MM.1S (cell line): ENCODE results near the gene PRKAR2B.

Source experiments
- DNase-seq: peaks from one replicate; pipeline ENCODE4 v3.0.0-alpha.2; 2015
- H2AFZ ChIP-seq: fragments of 300-600 bp; sonication (generic); 2 replicates; pipeline ENCODE4 v1.6.0; 2016; ENCODE audit warnings: antibody characterized with exemption, low read length
- H3F3A ChIP-seq: fragments of 300-600 bp; sonication (generic); 2 replicates; pipeline ENCODE4 v1.6.1; 2016; ENCODE audit warnings: mild to moderate bottlenecking, antibody characterized with exemption, low read length, moderate library complexity, mixed read lengths; ENCODE audit not compliant: insufficient read depth
- H3K27ac ChIP-seq: fragments of 300-600 bp; sonication (generic); 2 replicates; pipeline ENCODE4 v1.5.1; 2016; ENCODE audit warnings: mild to moderate bottlenecking, low read length
- H3K27me3 ChIP-seq: fragments of 300-600 bp; sonication (generic); replicated peaks from 2 replicates; pipeline ENCODE4 v1.6.0; 2016; ENCODE audit warnings: low read length; ENCODE audit not compliant: insufficient read depth
- H3K36me3 ChIP-seq: fragments of 300-600 bp; sonication (generic); replicated peaks from 2 replicates; pipeline ENCODE4 v1.6.1; 2016; ENCODE audit warnings: mild to moderate bottlenecking, low read length, mixed read lengths; ENCODE audit not compliant: insufficient read depth
- H3K4me1 ChIP-seq: fragments of 300-600 bp; sonication (generic); 2 replicates; pipeline ENCODE4 v1.6.1; 2016; ENCODE audit warnings: low read length, mixed read lengths
- H3K4me2 ChIP-seq: fragments of 300-600 bp; sonication (generic); 2 replicates; pipeline ENCODE4 v1.6.0; 2016; ENCODE audit warnings: low read depth, low read length
- H3K4me3 ChIP-seq: fragments of 300-600 bp; sonication (generic); 2 replicates; pipeline ENCODE4 v1.5.1; 2016; ENCODE audit warnings: low read length, mixed read lengths
- H3K79me2 ChIP-seq: fragments of 300-600 bp; sonication (generic); 2 replicates; pipeline ENCODE4 v1.6.1; 2016; ENCODE audit warnings: mixed run types, low read length, mixed read lengths
- H3K9ac ChIP-seq: fragments of 300-600 bp; sonication (generic); 2 replicates; pipeline ENCODE4 v1.6.1; 2016; ENCODE audit warnings: low read length, mixed read lengths
- H3K9me2 ChIP-seq: fragments of 300-600 bp; sonication (generic); replicated peaks from 2 replicates; pipeline ENCODE4 v1.6.1; 2016; ENCODE audit warnings: mild to moderate bottlenecking, low read length, mixed read lengths; ENCODE audit not compliant: insufficient read depth
- H3K9me3 ChIP-seq: fragments of 300-600 bp; sonication (generic); replicated peaks from 2 replicates; pipeline ENCODE4 v1.6.1; 2016; ENCODE audit warnings: mild to moderate bottlenecking, low read length, mixed read lengths; ENCODE audit not compliant: insufficient read depth
- H4K20me1 ChIP-seq: fragments of 300-600 bp; sonication (generic); 2 replicates; pipeline ENCODE4 v1.6.1; 2016; ENCODE audit warnings: mild to moderate bottlenecking, low read length, moderate library complexity, mixed read lengths; ENCODE audit not compliant: insufficient read depth
- EZH2 ChIP-seq: fragments of 300-600 bp; sonication (generic); optimal IDR thresholded peaks from 2 replicates; pipeline ENCODE3; 2017; ENCODE audit warnings: low read depth, mild to moderate bottlenecking, antibody characterized with exemption, low read length, mixed read lengths
- EZH2phosphoT487 ChIP-seq: fragments of 300-600 bp; sonication (generic); IDR thresholded peaks from 2 replicates; pipeline ENCODE4 v1.6.1; 2018; ENCODE audit warnings: antibody characterized with exemption, low read length
- TF ChIP-seq, protein P1 (sequence below): fragments of 300-600 bp; sonication (generic); IDR thresholded peaks from 2 replicates; pipeline ENCODE4 v1.5.1; 2016; ENCODE audit warnings: antibody characterized with exemption, low read length, mixed read lengths

Gene PRKAR2B

DNA sequence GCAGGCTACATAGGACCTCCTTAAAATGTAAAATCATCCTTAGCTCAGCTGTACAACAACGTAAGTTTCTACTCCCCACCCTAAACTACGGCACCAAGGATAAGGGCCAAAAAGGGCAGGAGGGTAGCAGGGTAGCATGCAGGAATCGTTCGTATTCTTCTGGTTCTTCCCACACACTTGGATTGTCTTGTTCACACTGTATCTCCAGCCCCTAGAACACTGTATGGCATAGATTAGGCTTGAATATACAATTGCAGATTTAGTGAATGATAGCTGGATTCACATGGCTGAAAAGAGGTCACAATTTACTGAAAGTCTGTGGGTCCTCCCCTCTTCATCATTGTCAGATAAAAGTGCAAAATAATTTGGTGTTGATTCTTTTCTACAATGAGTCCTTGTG, 28.2 kb upstream of the PRKAR2B start:
- Histone ChIP-seq H3F3A (no peaks in the 10 kb centered on the region), H3K4me3 (no peak overlapping the region), H4K20me1 (no peaks in the 10 kb centered on the region), H3K36me3 (no peaks in the 10 kb centered on the region), H3K27ac (no peak overlapping the region), H3K27me3 (no peaks in the 10 kb centered on the region), H3K79me2 (no peaks in the 10 kb centered on the region), H3K9me3 (no peaks in the 10 kb centered on the region), H3K9me2 (no peaks in the 10 kb centered on the region), H3K4me1 (no peaks in the 10 kb centered on the region), H3K4me2 (no peak overlapping the region), H3K9ac (no peak overlapping the region), H2AFZ (no peak overlapping the region)
- TF ChIP-seq EZH2 (no peak), EZH2phosphoT487 (no peak)
- TF ChIP-seq, protein P1, sequence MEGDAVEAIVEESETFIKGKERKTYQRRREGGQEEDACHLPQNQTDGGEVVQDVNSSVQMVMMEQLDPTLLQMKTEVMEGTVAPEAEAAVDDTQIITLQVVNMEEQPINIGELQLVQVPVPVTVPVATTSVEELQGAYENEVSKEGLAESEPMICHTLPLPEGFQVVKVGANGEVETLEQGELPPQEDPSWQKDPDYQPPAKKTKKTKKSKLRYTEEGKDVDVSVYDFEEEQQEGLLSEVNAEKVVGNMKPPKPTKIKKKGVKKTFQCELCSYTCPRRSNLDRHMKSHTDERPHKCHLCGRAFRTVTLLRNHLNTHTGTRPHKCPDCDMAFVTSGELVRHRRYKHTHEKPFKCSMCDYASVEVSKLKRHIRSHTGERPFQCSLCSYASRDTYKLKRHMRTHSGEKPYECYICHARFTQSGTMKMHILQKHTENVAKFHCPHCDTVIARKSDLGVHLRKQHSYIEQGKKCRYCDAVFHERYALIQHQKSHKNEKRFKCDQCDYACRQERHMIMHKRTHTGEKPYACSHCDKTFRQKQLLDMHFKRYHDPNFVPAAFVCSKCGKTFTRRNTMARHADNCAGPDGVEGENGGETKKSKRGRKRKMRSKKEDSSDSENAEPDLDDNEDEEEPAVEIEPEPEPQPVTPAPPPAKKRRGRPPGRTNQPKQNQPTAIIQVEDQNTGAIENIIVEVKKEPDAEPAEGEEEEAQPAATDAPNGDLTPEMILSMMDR = no peak
- no peak for DNase-seq

DNA sequence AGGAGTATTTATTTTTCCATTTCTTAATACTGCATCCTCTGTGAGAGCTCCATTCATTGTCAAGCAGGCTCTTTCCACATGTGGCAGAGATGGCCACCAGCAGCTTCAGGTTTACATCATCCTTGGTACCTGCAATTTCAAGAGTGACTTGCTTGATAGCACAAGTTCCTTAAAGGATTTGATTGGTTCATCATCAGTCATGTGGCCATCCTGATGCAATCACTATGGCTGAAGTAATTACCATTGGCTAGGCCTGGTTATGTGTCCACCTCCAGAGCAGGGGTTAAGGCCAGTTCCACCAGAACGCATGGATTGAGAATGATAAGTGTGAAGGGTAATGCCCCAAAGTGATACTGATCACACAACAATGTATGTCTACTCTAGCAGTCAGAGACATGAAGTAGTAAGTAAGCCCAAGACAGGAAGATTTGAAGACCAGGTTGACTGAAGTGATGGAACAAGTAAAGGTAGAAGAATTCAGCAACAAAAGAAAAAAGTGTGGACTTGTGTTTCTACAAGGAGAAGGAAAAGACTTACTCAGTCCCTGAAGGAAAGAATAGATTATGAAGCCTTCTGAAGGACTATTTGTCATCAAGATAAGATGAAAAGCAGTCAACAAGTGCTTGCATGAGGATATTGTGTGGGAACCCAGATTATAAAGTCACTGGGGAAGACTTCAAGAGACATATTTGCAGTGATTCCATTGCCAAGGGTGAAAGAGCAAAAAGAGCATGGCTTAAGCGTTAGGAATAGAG, 26.4 kb upstream of the PRKAR2B start:
- Histone ChIP-seq H3K27me3 (no peaks in the 10 kb centered on the region), H3K36me3 (no peaks in the 10 kb centered on the region), H3K9ac (no peak overlapping the region), H3K4me1 (no peaks in the 10 kb centered on the region), H3K9me3 (no peaks in the 10 kb centered on the region), H3K9me2 (no peaks in the 10 kb centered on the region), H3K27ac (no peak overlapping the region), H3F3A (no peaks in the 10 kb centered on the region), H3K4me2 (no peak overlapping the region), H3K4me3 (no peak overlapping the region), H4K20me1 (no peaks in the 10 kb centered on the region), H2AFZ (no peak overlapping the region), H3K79me2 (no peaks in the 10 kb centered on the region)
- TF ChIP-seq, protein P1 = no peak
- no peak for TF ChIP-seq EZH2phosphoT487
- TF ChIP-seq EZH2 = no peak
- no peak for DNase-seq

DNA sequence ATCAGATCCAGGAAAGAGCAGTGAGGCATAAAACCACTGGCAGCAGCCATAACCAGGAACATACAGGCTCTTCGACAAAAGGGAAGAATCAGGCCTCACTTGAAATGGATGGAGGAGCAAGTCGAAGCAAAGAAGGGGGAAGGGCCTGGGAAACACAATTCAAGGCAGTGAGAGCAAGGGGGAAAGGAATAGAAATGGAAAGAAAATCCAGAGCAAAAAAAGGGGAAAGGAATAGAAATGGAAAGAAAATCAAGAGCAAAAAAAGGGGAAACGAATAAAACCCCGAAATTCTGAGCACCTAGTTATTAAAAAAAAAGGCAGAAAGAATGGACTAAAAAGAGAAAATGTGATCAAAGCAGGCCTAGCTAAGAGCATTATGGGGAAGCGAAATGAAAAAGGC, 24.1 kb upstream of the PRKAR2B start:
- TF ChIP-seq EZH2phosphoT487 (no peak), EZH2 (no peak)
- TF ChIP-seq, protein P1 = no peak
- Histone ChIP-seq H4K20me1 (no peaks in the 10 kb centered on the region), H3K27me3 (no peaks in the 10 kb centered on the region), H3K4me3 (no peak overlapping the region), H3K9ac (no peak overlapping the region), H3K9me2 (no peaks in the 10 kb centered on the region), H3K79me2 (no peaks in the 10 kb centered on the region), H3K36me3 (no peaks in the 10 kb centered on the region), H3K4me2 (no peak overlapping the region), H2AFZ (no peak overlapping the region), H3K4me1 (peaks cover under 1% of the 10 kb centered on the region; the same call in 1 of the 2 replicates), H3F3A (no peaks in the 10 kb centered on the region), H3K27ac (no peak overlapping the region), H3K9me3 (no peaks in the 10 kb centered on the region)
- no peak for DNase-seq
